ENCODE data around the gene NTRK3.

DNA sequence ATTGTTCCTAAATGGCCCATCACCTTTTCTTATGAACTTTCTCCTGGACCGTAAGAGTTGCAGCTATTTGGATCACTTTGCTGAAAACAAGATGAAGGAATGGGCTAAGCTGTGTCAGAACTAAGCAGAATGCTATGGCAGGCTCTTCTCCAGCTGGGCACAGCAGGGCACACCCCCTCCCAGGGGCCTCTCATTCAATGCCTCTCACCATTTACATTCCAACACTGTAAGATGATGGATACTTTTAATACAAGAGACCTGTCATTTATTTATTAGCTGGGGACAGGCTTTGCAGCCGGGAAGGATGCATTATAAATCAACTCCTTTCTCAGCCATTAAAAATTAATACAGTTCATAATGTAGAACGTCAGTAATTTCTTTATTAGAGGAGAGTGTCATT is 240.1 kb downstream of the NTRK3 start:
- TF ChIP-seq EGR1 (IDR thresholded peaks at IDR 0.05; ENCODE audit: low read depth in 2 of 2): no peak
- TF ChIP-seq, protein P1, sequence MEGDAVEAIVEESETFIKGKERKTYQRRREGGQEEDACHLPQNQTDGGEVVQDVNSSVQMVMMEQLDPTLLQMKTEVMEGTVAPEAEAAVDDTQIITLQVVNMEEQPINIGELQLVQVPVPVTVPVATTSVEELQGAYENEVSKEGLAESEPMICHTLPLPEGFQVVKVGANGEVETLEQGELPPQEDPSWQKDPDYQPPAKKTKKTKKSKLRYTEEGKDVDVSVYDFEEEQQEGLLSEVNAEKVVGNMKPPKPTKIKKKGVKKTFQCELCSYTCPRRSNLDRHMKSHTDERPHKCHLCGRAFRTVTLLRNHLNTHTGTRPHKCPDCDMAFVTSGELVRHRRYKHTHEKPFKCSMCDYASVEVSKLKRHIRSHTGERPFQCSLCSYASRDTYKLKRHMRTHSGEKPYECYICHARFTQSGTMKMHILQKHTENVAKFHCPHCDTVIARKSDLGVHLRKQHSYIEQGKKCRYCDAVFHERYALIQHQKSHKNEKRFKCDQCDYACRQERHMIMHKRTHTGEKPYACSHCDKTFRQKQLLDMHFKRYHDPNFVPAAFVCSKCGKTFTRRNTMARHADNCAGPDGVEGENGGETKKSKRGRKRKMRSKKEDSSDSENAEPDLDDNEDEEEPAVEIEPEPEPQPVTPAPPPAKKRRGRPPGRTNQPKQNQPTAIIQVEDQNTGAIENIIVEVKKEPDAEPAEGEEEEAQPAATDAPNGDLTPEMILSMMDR (IDR thresholded peaks at IDR 0.05; ENCODE audit: low read depth, low read length, missing input control): no peak
- TF ChIP-seq, protein P2, sequence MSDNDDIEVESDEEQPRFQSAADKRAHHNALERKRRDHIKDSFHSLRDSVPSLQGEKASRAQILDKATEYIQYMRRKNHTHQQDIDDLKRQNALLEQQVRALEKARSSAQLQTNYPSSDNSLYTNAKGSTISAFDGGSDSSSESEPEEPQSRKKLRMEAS (IDR thresholded peaks at IDR 0.05): no peak
- no peak for TF ChIP-seq JUND (IDR thresholded peaks at IDR 0.05)
- no peak for TF ChIP-seq RAD21 (IDR thresholded peaks at IDR 0.05)
